ENCODE results near the gene CTNND1. TPM values are rescaled to one million over a fixed set of nuclear protein-coding genes. Genes with fewer than 3 reads are reported as not detected.

The CTNND1 gene
- total and polyA plus RNA-seq, 9 of the 15 experiments (the other 6 are each of a cell fraction or from before 2014, with no cell fraction given): 11.1 to 74.0 (median 43.3) TPM

- TF ChIP-seq ZKSCAN1 (IDR thresholded peaks at IDR 0.05; ENCODE audit: low read depth, low read length) (no peak), TEAD2 (tag; IDR thresholded peaks at IDR 0.05) (no peak), POU5F1 (IDR thresholded peaks at IDR 0.05; ENCODE audit: borderline replicate concordance, low read depth, low read length, partially characterized antibody) (no peak), HSF4 (CRISPR knock-in tag; IDR thresholded peaks at IDR 0.05; ENCODE audit: borderline replicate concordance) (no peak), HCFC1 (IDR thresholded peaks at IDR 0.05; ENCODE audit: low read depth, low read length) (no peak), SMARCE1 (IDR thresholded peaks at IDR 0.05) (peak; percentile 79; the same call in 1 of the 2 replicates), POLR2AphosphoS5 (IDR thresholded peaks at IDR 0.05; ENCODE audit: control insufficient read depth, insufficient read depth, low read depth, low read length) (no peak), CEBPG (CRISPR knock-in tag; IDR thresholded peaks at IDR 0.05) (peak; percentile 39; the same call in 1 of the 2 replicates), CEBPG (tag; conservative IDR thresholded peaks at IDR 0.05 in 1 of 2, IDR thresholded peaks at IDR 0.05 in 1 of 2) (peak; percentile 70), SMC3 (conservative IDR thresholded peaks at IDR 0.05; ENCODE audit: insufficient read depth, low read depth, low read length) (no peak), CREB3L1 (IDR thresholded peaks at IDR 0.05; ENCODE audit: borderline replicate concordance, low read depth) (no peak), IRF2 (CRISPR knock-in tag; IDR thresholded peaks at IDR 0.05) (no peak), ZBTB9 (CRISPR knock-in tag; IDR thresholded peaks at IDR 0.05) (no peak), PBX2 (CRISPR knock-in tag; IDR thresholded peaks at IDR 0.05; ENCODE audit: low read depth) (no peak), PBX2 (tag; conservative IDR thresholded peaks at IDR 0.05; ENCODE audit: low read depth) (no peak; the same call in 1 of the 2 replicates), PTRF (tag; IDR thresholded peaks at IDR 0.05) (no peak), RBM14 (IDR thresholded peaks at IDR 0.05; ENCODE audit: borderline replicate concordance, insufficient read depth, low read depth, low read length) (no peak), CTCFL (IDR thresholded peaks at IDR 0.05; ENCODE audit: borderline replicate concordance, insufficient read depth, low read depth, low read length, poor library complexity, severe bottlenecking) (no peak), RCOR1 (IDR thresholded peaks at IDR 0.05; ENCODE audit: borderline replicate concordance in 1 of 2, low read depth in 2 of 2, low read length in 2 of 2) (0 out of 4 replicates have a peak, but pooled peaks of 1 of the 2 experiments have one; percentile 12), BHLHE40 (IDR thresholded peaks at IDR 0.05; ENCODE audit: low read length) (no peak)
These were observed 30.5 kb downstream of the CTNND1 start (continued) for GRCh38 chr11:57792060-57792541.

Measured in K562 (cell line).